HG03175 (cell line): ENCODE results near the gene NR6A1.

ENCODE experiments used
- ATAC-seq: cut with Tn5 transposase; IDR thresholded peaks from one replicate; pipeline ENCODE4 v1.9.1; 2021; ENCODE audit warnings: mild to moderate bottlenecking, moderate library complexity; ENCODE audit not compliant: unreplicated experiment

NR6A1 gene

DNA sequence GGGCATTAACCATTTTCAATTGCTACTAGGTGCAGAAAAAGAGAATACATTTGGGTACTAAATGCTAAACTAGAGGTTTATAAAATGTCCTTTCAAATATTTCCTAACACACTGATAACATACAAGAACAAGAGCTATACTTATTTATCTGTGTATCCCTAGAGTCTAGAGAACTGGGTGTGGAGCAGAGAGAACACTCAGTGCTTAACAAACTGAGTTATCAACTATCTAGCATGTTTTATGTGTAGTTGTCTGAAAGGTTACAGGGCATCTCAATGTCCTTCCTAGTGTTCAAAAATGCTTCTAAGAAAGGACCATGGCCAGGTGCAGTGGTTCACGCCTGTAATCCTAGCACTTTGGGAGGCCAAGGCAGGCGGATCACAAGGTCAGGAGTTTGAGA lies 40.3 kb downstream of the NR6A1 start:
- no peak for ATAC-seq

- ATAC-seq, result no peak
Measured at GRCh38 chr9:124726886-124727285, 44.2 kb downstream of the NR6A1 start.

GRCh38 chr9:124725068-124725452 lies 46.1 kb downstream of the NR6A1 start:
- no peak for ATAC-seq

GRCh38 chr9:124724415-124725067 lies 46.6 kb downstream of the NR6A1 start:
- no peak for ATAC-seq

DNA sequence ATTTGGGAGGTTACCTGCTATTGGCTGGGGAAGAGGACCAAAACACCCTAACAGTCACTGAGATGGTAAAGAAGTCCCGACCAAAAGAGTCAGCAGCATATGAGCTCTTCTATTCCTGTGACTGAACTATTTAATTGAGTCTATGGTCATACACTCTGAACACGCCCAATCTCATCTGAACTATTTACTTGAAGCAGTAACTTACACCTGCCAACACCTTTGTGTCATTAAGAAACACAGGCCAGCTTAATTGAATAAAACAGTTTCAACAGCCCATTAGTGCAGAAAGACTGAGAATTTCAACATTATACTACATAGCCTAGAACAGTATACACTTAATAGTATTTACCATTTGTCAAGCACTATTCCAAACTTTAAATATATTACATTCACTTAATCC lies 47.8 kb downstream of the NR6A1 start:
- no peak for ATAC-seq

GRCh38 chr9:124721109-124721906 lies 49.8 kb downstream of the NR6A1 start:
- no peak for ATAC-seq

GRCh38 chr9:124720429-124721108 lies 50.5 kb downstream of the NR6A1 start:
- no peak for ATAC-seq

DNA sequence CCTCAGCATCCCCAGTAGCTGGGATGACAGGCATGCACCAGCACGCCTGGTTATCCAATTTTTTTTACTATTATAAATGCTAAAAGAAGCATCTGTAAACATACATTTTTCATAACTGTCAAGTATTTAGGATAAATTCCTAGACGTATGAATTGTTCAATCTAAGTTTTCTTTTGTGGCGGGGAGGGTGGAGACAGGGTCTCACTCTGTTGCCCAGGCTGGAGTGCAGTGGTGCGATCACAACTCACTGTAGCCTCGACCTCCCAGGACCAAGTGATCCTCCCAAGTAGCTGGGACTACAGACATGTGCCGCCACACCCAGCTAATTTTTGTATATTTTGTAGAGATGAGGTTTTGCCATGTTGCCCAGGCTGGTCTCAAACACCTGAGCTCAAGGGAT lies 52.2 kb downstream of the NR6A1 start:
- ATAC-seq, result no peak

GRCh38 chr9:124717597-124717996 lies 53.5 kb downstream of the NR6A1 start:
- ATAC-seq, result no peak

- no peak for ATAC-seq
Measured at GRCh38 chr9:124716808-124717207, 54.3 kb downstream of the NR6A1 start.

DNA sequence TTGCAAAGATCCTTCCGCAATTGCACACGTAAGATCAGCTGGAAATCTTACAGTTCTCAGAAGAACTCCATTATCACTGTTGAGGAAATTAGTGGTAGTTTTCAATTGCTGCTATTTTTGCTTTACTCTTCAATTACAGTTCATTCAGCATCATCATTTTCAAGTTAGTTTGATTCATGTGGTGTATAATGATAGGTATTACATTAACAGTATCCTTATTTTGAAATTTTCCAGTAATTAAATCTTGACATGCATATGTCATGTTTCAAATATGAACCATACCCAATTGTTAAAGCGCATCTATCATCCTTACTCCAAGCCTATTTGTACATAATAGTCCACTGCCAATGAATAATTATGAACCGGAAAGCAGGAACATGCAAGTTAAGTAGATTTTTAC lies 60.3 kb downstream of the NR6A1 start:
- no peak for ATAC-seq

GRCh38 chr9:124709292-124709690 lies 61.8 kb downstream of the NR6A1 start:
- ATAC-seq, result no peak

DNA sequence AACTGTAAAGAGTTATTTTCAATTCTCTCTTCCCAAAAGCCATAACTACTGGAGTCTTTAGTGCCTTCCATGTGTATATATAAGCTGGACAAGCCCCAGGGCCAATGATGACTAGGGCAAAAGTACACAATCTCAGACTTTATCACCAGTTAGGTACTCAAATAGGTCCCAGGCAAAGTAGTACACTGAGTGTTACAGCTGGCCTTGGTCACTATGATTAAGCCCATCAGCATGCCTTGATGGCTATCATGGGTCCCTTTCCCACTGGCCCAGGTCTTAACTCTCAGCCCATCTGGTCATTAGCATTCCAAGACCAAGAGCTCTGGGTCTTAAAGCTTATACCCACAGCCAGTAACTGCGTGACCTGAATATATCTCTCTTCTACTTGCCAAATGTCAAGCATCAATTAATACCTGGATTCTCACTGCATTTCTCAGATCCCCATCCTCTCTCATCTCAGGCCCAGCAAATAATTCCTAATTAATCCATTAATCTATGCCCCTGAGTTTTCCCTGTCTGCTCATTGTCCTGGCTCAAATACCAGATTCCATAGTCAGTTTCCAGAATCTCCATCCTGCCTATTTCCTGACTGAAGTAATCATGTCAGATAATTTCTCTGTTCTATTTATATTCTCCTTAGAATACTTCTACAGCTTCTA lies 62.3 kb downstream of the NR6A1 start:
- ATAC-seq, result no peak

- ATAC-seq, result no peak
Measured at GRCh38 chr9:124708074-124708473, 63.0 kb downstream of the NR6A1 start.

GRCh38 chr9:124707666-124708065 lies 63.4 kb downstream of the NR6A1 start:
- no peak for ATAC-seq

DNA sequence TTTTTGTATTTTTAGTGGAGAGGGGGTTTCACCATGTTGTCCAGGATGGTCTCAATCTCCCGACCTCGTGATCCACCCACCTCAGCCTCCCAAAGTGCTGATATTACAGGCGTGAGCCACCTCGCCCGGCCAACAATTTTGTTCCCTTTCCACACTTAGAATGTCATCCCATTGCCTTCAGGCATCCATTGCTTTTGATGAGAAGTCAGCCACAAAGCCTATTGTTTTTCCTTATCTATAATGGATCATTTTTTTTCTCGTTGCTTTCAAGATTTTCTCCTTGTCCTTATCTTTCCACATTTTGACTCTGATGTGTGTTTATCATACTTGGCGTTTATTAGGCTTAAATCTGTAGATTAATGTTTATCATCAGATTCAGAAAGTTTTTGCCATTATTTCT lies 64.4 kb downstream of the NR6A1 start:
- no peak for ATAC-seq

DNA sequence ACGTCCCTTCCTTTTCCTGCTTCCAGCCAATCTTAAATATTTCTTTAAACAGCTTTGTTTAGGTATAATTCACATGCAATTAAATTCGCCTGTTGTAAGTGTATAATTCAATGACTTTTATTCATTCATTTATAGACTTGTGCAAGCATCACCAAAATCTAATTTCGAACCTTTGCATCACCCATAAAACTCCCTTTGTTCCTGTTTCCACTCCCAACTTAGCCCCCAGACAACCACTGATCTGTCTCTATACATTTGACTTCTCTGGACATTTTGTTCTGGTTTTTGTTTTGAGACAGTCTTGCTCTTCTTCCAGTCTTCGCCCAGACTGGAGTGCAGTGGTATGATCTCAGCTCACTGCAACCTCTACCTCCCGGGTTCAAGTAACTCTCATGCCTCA lies 71.5 kb downstream of the NR6A1 start:
- no peak for ATAC-seq

DNA sequence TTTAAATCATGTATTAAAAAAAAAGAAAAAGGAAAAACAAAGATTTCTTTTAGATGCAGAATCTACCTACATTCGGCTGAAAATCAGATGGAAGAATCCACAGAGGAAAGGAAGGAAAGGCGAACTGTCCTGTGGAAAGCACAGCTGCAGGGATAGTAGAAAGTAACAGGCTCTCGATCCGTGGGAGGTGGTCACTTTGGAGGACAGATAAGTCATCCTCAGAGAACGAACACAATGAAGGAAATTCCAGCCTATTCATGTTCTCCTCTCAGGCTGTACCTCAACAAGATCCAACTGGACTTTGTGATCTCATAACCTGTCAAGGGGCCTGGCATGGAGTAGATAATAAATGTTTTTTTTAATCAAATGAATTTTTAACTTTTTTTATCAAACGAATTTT lies 72.8 kb downstream of the NR6A1 start:
- no peak for ATAC-seq

DNA sequence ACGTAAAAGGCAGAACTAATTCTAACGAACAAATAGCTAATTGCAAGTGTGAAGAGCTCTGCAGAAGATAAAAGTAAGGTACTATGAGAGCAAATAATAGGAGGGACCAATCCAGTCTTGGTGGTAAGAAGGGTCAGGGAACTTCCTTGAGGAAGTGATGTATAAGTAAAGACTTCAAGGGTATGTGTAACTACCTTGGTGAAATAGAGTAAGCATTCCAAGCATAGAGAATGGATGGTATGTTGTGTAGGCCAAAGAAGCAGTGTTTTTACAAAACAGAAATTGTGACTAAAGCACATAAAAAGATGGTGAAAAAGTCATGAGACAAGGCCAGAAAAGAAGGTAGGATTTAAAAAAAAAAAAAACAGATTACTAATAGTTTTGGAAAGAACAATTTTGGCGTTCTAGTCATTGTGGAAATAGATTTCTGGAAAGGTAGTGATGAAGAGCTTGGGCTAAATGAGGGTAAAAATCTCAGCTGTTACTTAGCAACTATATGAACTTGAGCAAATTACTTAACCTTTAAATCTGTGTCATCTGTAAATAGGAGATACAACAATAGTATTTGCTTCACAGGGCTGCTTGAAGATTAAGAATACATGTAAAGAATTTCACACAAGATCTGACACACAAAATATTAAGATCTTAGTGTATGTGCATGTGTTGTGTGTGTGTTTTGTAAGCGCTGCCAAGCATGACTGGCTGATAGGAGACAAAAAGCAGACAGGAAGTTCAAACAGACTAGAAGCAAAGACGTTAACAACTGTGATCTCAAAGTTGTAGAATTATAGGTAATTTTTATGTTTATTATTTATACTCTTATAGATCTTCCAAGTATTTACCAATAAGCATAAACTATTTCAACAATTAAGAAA lies 73.5 kb downstream of the NR6A1 start:
- no peak for ATAC-seq

GRCh38 chr9:124696101-124696500 lies 75.0 kb downstream of the NR6A1 start:
- ATAC-seq, result no peak
